H9 (cell line): ENCODE data around the gene PROK1. TPM values are rescaled to one million over a fixed set of nuclear protein-coding genes. Genes with fewer than 3 reads are reported as not detected.

Experiments used
- DNase-seq: peaks from one replicate; pipeline ENCODE4 v3.0.0-alpha.2; 2017
- H2AFZ ChIP-seq: one replicate; pipeline ENCODE4 v1.6.1; 2013; ENCODE audit warnings: mild to moderate bottlenecking, low read length, control low read depth, moderate library complexity
- H2AK5ac ChIP-seq: 2 replicates; pipeline ENCODE4 v1.6.1; 2013; ENCODE audit warnings: low read length, control low read depth, mixed read lengths; ENCODE audit not compliant: insufficient read length
- H2BK120ac ChIP-seq: one replicate; pipeline ENCODE4 v1.6.1; 2013; ENCODE audit warnings: low read depth, mild to moderate bottlenecking, low read length, control low read depth, inconsistent platforms; ENCODE audit not compliant: poor library complexity, severe bottlenecking
- H2BK12ac ChIP-seq: 2 replicates; pipeline ENCODE4 v1.6.1; 2013; ENCODE audit warnings: low read length, control low read depth, mixed read lengths, low read depth; ENCODE audit not compliant: insufficient read length
- H2BK15ac ChIP-seq: 2 replicates; pipeline ENCODE4 v1.6.1; 2013; ENCODE audit warnings: low read depth, low read length, control low read depth
- H2BK20ac ChIP-seq: one replicate; pipeline ENCODE4 v1.6.1; 2013; ENCODE audit warnings: low read depth, mild to moderate bottlenecking, low read length, control low read depth, inconsistent platforms; ENCODE audit not compliant: poor library complexity, severe bottlenecking
- H2BK5ac ChIP-seq: 2 replicates; pipeline ENCODE4 v1.6.1; 2013; ENCODE audit warnings: low read length, control low read depth, mixed read lengths; ENCODE audit not compliant: insufficient read length
- H3K14ac ChIP-seq: 2 replicates; pipeline ENCODE4 v1.6.1; 2013; ENCODE audit warnings: low read length, control low read depth; ENCODE audit not compliant: insufficient read depth
- H3K18ac ChIP-seq: 2 replicates; pipeline ENCODE4 v1.6.1; 2013; ENCODE audit warnings: low read depth, mild to moderate bottlenecking, mixed read lengths, low read length, control low read depth; ENCODE audit not compliant: insufficient read length
- H3K23ac ChIP-seq: 2 replicates; pipeline ENCODE4 v1.6.1; 2013; ENCODE audit warnings: low read length, control low read depth, mixed read lengths, low read depth; ENCODE audit not compliant: insufficient read length
- H3K23me2 ChIP-seq: 2 replicates; pipeline ENCODE4 v1.6.1; 2013; ENCODE audit warnings: low read depth, mild to moderate bottlenecking, mixed read lengths, low read length, control low read depth; ENCODE audit not compliant: insufficient read length, poor library complexity, severe bottlenecking
- H3K27ac ChIP-seq: 2 replicates; pipeline ENCODE4 v1.5.1; 2013; ENCODE audit warnings: low read length, control low read depth, mixed read lengths, low read depth; ENCODE audit not compliant: insufficient read length
- H3K27me3 ChIP-seq: 2 replicates; pipeline ENCODE4 v1.6.1; 2013; ENCODE audit warnings: low read length, control low read depth, inconsistent platforms; ENCODE audit not compliant: insufficient read depth
- H3K4ac ChIP-seq: 2 replicates; pipeline ENCODE4 v1.6.1; 2013; ENCODE audit warnings: low read depth, mild to moderate bottlenecking, control low read depth, inconsistent platforms, low read length, moderate library complexity
- H3K4me1 ChIP-seq: 2 replicates; pipeline ENCODE4 v1.6.1; 2013; ENCODE audit warnings: low read length, control low read depth, inconsistent platforms; ENCODE audit not compliant: insufficient read depth
- H3K4me2 ChIP-seq: 2 replicates; pipeline ENCODE4 v1.6.1; 2013; ENCODE audit warnings: low read length, control low read depth, mixed read lengths; ENCODE audit not compliant: insufficient read length, insufficient read depth
- H3K56ac ChIP-seq: 2 replicates; pipeline ENCODE4 v1.6.1; 2013; ENCODE audit warnings: low read depth, mild to moderate bottlenecking, mixed read lengths, low read length, control low read depth; ENCODE audit not compliant: insufficient read length
- H3K79me1 ChIP-seq: 2 replicates; pipeline ENCODE4 v1.6.1; 2013; ENCODE audit warnings: low read depth, mild to moderate bottlenecking, moderate library complexity, low read length, control low read depth, inconsistent platforms; ENCODE audit not compliant: insufficient read depth, poor library complexity, severe bottlenecking
- H3K79me2 ChIP-seq: 2 replicates; pipeline ENCODE4 v1.6.1; 2013; ENCODE audit warnings: low read length, control low read depth, inconsistent platforms; ENCODE audit not compliant: insufficient read depth
- H3K9ac ChIP-seq: 2 replicates; pipeline ENCODE4 v1.6.1; 2013; ENCODE audit warnings: low read length, control low read depth, mixed read lengths; ENCODE audit not compliant: insufficient read length; ENCODE audit errors: extremely low read depth
- H3K9me3 ChIP-seq: one replicate; pipeline ENCODE4 v1.6.1; 2013; ENCODE audit warnings: low read depth, low read length, inconsistent platforms; ENCODE audit not compliant: control insufficient read depth
- H3T11ph ChIP-seq: one replicate; pipeline ENCODE4 v1.6.1; 2013; ENCODE audit warnings: mild to moderate bottlenecking, low read length, control low read depth, inconsistent platforms
- H4K20me1 ChIP-seq: one replicate; pipeline ENCODE4 v1.6.1; 2013; ENCODE audit not compliant: control insufficient read depth, insufficient read length, insufficient read depth
- H4K5ac ChIP-seq: 2 replicates; pipeline ENCODE4 v1.6.1; 2013; ENCODE audit warnings: low read depth, mild to moderate bottlenecking, mixed read lengths, low read length, control low read depth; ENCODE audit not compliant: insufficient read length
- H4K8ac ChIP-seq: replicated peaks from 2 replicates; pipeline ENCODE4 v1.6.1; 2013; ENCODE audit warnings: low read length, control low read depth, mixed read lengths, low read depth; ENCODE audit not compliant: insufficient read length
- H4K91ac ChIP-seq: 2 replicates; pipeline ENCODE4 v1.6.1; 2013; ENCODE audit warnings: low read depth, mild to moderate bottlenecking, moderate library complexity, mixed read lengths, low read length, control low read depth; ENCODE audit not compliant: insufficient read length
- H3K27ac Mint-ChIP-seq, 3 experiments: 2 replicates in 2 of 3; 3 replicates in 1 of 3; pipeline ENCODE4 v1.8.0; 2020 to 2021; ENCODE audit warnings: mixed read lengths in 3 of 3, mild to moderate bottlenecking in 1 of 3, moderate library complexity in 1 of 3
- H3K27me3 Mint-ChIP-seq: 2 replicates; pipeline ENCODE4 v1.8.0; 2021; ENCODE audit warnings: low read depth, mild to moderate bottlenecking, moderate library complexity, mixed read lengths
- H3K36me3 Mint-ChIP-seq, 3 experiments: 2 replicates in 2 of 3; 3 replicates in 1 of 3; pipeline ENCODE4 v1.8.0; 2020 to 2021; ENCODE audit warnings: low read depth in 3 of 3, mixed read lengths in 3 of 3; ENCODE audit not compliant: insufficient read depth in 1 of 3
- H3K4me1 Mint-ChIP-seq, 2 experiments: 2 replicates each; pipeline ENCODE4 v1.8.0; 2020; ENCODE audit warnings: mixed read lengths in 2 of 2
- H3K4me3 Mint-ChIP-seq, 2 experiments: 2 replicates in 1 of 2; 3 replicates in 1 of 2; pipeline ENCODE4 v1.8.0; 2020 to 2021; ENCODE audit warnings: mild to moderate bottlenecking in 2 of 2, mixed read lengths in 2 of 2, moderate library complexity in 1 of 2
- H3K9me3 Mint-ChIP-seq, 2 experiments: 2 replicates in 1 of 2; 3 replicates in 1 of 2; pipeline ENCODE4 v1.8.0; 2020; ENCODE audit warnings: mild to moderate bottlenecking in 2 of 2, mixed read lengths in 2 of 2, moderate library complexity in 1 of 2
- CTCF ChIP-seq: fragments of 200-600 bp; sonication (generic); conservative IDR thresholded peaks from 3 replicates; pipeline ENCODE4 v1.8.0; 2021; ENCODE audit warnings: antibody characterized with exemption, mild to moderate bottlenecking
- WGBS: extraction: QIAGEN DNeasy Blood & Tissue Kit; methylation state at CpG from one replicate; pipeline ENCODE4 v1.1.7; 2013; ENCODE audit warnings: missing lambda C conversion rate, low lambda C conversion rate, mixed read lengths; ENCODE audit not compliant: insufficient read length; ENCODE audit errors: extremely low coverage; 5-methylcytosine and 5-hydroxymethylcytosine counted together
- total RNA-seq: library from RNA; stranded (reverse); gene quantifications from 2 replicates; pipeline ENCODE4 v1.2.1, GENCODE V29; 2021

PROK1 gene
- total RNA-seq, 1 experiment from 2014 or later, result not detected

GRCh38 chr1:110425612-110426152, 25.3 kb upstream of the PROK1 start:
- peaks cover 3 to 5% (median 4%) of the 10 kb centered on the region in 3 experiments; a peak in 5 of 7 replicates for H3K36me3 Mint-ChIP-seq
- H3K4me3 Mint-ChIP-seq, result no peak overlapping the region
- no peak overlapping the region for H3K9ac ChIP-seq
- H3K14ac ChIP-seq, result no peak overlapping the region
- H3K4me2 ChIP-seq, result no peak overlapping the region
- no peak overlapping the region for H3K23ac ChIP-seq
- no peak overlapping the region for H2BK15ac ChIP-seq
- no peaks in the 10 kb centered on the region for H4K20me1 ChIP-seq
- H3K27me3 Mint-ChIP-seq, result peaks cover 5% of the 10 kb centered on the region
- H2AK5ac ChIP-seq, result no peak overlapping the region
- H3K9me3 ChIP-seq, result peaks cover 5% of the 10 kb centered on the region
- no peak overlapping the region for H4K8ac ChIP-seq
- no peaks in the 10 kb centered on the region for H3K79me1 ChIP-seq
- no peak overlapping the region for H3T11ph ChIP-seq
- no peaks in the 10 kb centered on the region; the same call in 1 of the 2 replicates for H3K4me1 ChIP-seq
- H3K56ac ChIP-seq, result no peak overlapping the region
- peak overlapping the region in 1 of 3 experiments; percentile 78; a peak in 1 of 7 replicates for H3K27ac Mint-ChIP-seq
- H2BK20ac ChIP-seq, result no peak overlapping the region
- no peak overlapping the region for H4K91ac ChIP-seq
- H2BK12ac ChIP-seq, result no peak overlapping the region
- H2BK120ac ChIP-seq, result no peak overlapping the region
- H3K27ac ChIP-seq, result no peak overlapping the region
- no peak for TF ChIP-seq CTCF
- H3K4me1 Mint-ChIP-seq, result peaks cover 18 to 20% of the 10 kb centered on the region in 2 experiments
- peaks cover 4 to 6% of the 10 kb centered on the region in 2 experiments; a peak in 3 of 5 replicates for H3K9me3 Mint-ChIP-seq
- no peaks in the 10 kb centered on the region for H3K79me2 ChIP-seq
- no peaks in the 10 kb centered on the region for H3K23me2 ChIP-seq
- no peak overlapping the region for H3K4ac ChIP-seq
- H2BK5ac ChIP-seq, result no peak overlapping the region
- no peak overlapping the region for H3K18ac ChIP-seq
- no peak for DNase-seq
- no peak overlapping the region for H4K5ac ChIP-seq
- H3K27me3 ChIP-seq, result no peaks in the 10 kb centered on the region
- H2AFZ ChIP-seq, result no peak overlapping the region
- WGBS, result no CpG with 5 or more reads among the region's 9 CpGs
